SIG-M5 treated with dmso at 0.1 percent for 504 hours (cell line): ENCODE measurements around the gene CRYBB1.
"Not testable (repeated sequence)": the region's sequence is repeated elsewhere in the genome, so short reads cannot be mapped to it uniquely, and the experiment has no call there.

ENCODE experiments used
- DNase-seq: peaks from one replicate; lab custom pipeline; 2025; ENCODE audit not compliant: unreplicated experiment; lab: John Stamatoyannopoulos, UW

The CRYBB1 gene

DNA sequence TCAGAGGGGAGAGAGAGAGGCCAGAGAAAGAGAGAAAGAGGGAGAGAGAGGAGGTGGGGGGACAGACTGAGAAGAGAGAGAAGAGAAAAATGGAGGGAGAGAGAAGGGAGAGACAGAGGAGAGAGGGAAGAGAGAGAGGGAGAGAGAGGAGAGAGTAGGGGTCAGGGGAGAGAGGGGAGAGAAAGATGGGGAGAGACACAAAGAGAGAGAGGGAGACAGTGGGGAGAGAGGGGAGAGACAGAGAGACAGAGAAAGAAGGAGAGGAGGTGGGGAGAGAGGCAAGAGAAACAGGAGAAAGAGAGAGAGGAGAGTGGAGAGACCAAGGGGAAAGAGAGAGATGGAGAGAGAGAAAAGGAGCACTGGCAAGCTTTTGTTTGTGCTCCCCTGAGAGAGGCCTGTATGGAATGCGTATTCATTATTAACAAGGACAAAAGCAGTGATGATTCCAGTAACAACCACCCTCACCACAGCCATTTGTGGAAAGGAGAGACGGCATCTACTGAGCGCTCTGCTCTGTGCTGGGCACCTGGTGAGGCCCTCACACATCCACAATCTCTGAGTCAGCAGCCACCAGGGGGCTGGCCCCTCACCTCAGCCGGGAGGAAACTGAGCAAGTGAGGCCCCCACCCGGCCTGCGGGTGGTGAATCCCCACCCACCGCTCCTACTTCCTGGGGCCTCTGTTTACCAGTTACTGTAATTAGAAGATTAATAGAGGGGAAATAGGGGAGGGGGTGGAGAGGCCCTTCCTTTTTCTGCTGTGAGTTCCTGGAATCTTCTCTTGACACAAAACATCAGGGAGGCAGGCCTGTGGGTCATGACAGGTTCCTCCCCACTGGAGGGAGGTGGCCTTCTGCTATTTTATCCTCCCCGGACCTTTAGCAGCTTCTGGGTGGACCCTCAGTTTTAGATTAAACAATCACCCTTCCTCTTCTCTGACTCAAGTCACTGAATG lies 24.9 kb upstream of the CRYBB1 start:
- peak; percentile 25 for DNase-seq

DNA sequence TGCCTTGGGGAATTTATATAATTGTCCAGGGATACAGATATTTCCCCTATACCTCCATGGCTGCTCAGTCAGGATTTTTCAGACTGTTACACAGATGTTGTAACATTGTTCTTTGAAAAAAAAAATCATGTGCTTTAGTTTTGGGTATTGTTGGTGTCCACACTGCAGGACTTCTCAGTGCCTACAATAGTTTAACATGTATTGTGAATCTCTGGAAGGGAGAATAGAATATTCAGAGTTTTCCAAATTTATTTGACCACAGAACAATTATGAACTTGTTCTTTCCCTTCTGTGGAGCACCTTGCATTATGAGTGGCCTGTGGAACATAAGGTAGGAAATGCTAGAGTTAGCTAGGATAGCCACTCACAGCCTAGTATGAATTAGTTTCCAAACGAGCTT lies 18.5 kb upstream of the CRYBB1 start:
- no peak for DNase-seq

DNA sequence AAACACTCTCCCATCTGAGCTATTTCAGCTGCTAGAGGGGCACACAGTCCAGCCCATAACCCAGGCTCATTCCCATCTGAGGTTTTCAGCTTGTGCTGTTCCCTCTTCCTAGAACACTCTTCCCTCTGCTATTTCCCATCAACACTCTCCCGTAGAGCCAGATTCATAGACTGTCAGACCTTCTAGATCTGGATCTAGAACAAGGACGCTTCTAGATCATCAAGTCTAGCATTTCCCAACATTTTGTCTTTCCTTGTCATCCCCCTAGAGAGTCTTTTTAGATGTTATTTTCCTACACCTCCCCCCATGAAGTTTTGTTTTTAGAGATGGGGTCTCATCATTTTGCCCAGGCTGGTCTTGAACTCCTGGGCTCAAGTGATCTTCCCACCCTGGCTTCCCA lies 17.3 kb upstream of the CRYBB1 start:
- DNase-seq, result no peak

DNA sequence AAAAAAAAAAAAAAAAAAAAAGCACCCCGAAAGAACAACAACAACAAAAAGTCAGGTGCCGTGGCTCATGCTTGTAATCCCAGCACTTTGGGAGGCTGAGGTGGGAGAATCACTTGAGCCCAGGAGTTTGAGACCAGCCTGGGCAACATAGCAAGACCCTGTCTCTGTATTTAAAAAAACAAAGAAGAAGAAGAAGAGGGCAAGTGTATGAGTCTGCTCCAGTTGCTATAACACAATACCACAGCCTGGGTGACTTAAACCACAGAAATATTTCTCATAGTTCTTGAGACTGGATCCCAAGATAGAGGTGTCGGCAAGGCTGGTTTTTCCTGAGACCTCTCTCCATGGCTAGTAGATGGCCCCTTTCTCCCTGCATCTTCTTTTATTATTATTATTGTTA lies 16.4 kb upstream of the CRYBB1 start:
- DNase-seq, result no peak

DNA sequence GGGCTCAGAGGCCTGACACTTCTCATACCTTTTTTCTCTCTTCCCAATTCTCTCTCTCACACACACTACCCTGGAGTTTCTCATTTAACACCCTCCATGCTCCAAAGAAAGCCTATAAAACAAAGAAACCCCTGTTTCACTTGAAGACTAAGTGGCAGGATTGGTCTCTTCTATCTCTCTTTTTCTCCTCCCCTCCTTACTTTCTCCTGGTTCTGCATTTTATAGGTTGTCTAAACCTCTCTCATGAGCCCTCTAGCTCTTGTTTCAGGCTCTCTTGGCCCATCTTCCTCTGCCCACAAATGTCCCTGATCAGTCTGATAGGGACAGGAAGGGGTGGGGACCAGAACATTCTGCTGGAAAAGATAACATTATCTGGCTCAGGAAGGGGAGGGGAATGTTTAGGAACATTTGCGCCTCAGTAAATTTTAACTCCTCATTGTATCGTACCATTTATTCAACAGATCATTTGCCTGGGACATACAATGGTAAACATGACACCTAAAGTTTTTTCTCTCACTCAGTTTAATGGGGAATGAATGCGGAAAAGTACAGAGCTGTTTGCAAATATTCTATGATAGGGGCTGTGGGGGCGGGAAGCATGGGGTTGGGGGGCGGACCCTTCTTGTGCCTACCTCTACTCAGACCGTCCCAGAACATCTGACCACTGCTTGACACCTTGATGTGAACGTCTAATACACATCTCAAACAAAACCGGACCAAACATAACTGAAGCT lies 14.8 kb upstream of the CRYBB1 start:
- DNase-seq, result no peak

DNA sequence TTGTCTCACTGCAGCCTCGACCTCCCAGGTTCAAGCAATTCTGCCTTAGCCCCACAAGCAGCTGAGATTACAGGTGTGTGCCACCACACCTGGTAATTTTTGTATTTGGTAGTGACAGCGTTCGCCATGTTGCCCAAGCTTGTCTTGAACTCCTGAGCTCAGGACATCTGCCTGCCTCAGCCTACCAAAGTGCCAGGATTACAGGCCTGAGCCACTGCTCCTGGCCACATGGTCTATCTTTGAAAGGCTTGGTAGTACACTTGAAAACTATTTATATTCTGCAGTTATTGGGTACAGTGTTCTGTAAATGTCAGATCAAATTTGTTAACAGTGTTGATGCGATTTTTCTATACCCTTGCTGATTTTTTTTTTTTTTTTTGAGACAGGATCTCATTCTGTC lies 13.5 kb upstream of the CRYBB1 start:
- no peak for DNase-seq

DNA sequence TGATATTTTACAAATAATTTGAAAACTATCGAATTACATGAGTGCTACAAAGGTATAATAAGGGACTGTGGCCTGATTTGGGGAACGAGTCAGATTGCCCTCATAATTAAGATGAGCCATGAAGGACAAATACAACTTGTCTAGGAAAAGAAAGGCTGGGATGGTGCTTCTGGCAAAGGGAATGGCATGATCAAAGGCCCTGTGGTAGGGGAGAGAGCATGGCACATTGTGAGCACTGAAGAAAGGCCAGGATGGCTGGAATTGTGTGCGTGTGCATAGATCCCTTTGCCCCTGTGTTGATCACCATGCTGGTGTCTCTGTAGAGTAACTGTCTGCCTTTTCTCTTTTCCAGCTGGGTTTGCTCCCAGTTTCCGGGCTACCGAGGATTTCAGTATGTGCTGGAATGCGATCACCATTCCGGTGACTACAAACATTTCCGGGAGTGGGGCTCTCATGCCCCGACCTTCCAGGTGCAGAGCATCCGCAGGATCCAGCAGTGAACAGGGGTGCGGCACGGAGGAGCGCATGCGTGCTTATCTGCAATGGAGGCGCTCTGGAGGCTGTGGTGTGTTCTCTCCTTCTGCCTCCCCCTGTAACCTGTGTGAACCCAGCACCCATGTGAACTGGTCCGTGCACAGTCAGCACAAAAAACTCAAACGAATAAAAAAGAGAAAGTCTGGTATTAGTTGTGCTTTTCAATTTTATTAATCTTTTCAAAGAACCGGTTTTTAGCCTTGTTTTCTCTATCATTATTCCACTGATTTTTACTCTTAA lies 12.3 kb upstream of the CRYBB1 start:
- DNase-seq, result no peak

DNA sequence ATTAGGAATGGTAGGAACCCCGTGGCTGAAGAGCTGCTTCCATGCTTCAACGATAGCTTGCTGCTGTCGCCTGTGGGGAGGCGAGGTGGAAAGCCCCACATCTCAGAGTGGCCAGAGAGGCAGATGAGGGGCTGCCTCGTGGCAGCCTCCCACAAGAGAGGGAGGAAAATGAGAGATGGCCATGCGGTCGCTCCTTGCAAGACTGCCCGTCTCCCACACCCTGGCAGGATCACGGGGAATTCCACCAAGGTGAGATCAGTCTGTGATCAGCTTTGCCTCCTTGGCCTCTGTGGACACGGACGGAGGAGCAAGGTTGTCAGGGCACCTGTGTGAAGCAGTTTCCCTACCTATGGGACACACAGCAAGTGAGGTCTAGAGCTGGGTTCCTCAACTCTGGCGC lies 7.0 kb upstream of the CRYBB1 start:
- DNase-seq, result no peak

DNA sequence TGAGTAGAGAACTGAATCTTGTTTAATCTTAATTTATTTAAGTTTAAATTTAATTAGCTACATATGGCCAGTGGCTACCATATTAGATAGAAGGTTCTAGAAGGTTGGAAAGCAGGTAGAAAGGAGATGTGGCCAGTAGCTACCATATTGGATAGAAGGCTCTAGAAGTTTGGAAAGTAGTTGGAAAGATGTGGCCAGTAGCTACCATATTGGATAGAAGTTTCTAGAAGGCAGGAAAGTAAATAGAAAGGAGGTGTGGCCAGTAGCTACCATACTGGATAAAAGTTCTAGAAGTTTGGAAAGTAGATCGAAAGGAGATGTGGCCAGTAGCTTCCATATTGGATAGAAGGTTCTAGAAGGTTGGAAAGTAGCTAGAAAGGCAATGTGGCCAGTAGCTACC lies 6.2 kb upstream of the CRYBB1 start:
- no peak for DNase-seq

DNA sequence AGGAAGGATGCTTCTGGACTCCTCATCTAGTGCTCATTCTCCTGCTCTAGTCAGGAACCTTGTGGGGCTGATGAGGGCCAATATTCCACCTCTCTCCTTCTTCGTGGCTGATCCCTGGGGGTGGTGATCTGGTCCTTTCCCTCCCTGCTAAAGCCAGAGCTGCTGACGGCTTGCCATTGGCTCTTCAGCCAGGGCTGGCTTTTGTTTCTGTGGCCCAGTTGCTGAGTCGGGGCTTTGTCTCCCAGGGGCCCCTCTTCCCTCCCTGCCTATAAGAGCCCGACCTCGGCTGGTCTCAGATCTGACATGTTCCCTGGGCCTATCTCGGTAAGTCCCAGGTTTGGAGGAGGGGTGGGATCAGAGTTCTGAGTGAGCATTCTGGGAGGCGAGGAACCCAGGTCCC lies 3.8 kb upstream of the CRYBB1 start, which contains the start of gene CRYBA4:
TSS of gene CRYBA4 (plus strand) at position 301 of the 400 bp plus-strand sequence. CDS start 634 bp downstream, outside the sequence.
- DNase-seq, result no peak

DNA sequence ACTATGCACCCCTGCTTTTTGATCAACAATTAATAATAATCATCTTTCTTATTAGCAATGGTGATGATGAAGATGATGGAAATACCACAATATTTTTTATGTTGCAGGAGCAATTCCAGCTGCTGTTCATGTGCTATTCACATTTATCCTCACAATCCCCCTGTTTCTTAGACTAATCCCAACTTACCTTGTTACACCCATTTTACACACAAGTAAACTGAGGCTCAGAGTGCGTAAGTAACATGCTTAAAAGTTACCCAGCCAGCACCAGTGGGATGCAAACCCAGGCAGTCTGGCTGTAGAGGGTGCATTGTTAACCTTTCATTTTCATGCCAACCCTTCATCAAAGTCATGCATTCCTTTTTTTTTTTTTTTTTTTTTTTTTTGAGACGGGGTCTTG lies 2.4 kb upstream of the CRYBB1 start:
- no peak for DNase-seq

DNA sequence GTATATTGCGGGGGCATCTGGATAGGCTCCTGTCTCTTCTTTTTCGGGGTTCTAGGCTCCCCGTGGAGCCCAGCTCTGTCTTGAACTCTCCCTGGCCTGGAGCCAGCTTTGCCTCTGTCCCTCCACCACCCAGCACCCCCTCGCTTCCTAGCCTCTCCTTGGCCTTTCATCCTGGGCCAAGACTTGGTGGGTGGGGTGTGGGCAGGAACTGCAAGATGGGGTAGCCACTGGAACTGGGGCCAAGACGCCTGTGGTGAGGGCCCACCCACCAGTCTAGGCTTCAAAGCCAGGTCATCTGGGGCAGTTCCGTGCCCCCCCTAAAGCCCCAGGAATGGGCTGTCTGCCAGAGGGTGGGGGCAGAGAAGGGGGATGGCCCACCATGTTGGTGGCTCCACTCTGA lies 1.7 kb upstream of the CRYBB1 start:
- DNase-seq, result no peak

DNA sequence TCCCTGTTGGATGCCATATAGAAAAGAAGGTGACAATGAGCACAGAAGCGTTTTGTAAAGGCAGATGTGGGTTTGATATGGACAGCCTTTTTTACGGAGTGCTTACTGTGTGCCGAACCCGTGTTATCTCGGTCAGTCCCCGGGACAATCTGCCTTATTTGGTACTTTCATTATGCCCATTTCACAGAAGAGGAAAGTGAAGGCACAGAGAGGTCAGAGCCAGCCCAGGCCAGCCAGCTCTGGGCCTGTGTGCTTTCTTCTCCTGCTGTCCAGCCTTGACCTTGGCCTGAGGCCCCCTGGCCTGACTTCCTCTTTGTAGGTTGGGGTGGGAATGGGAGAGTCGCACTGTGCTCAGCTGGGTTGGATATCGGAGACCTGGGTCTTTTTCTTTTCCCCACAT lies 628 bp upstream of the CRYBB1 start:
- DNase-seq, result no peak

DNA sequence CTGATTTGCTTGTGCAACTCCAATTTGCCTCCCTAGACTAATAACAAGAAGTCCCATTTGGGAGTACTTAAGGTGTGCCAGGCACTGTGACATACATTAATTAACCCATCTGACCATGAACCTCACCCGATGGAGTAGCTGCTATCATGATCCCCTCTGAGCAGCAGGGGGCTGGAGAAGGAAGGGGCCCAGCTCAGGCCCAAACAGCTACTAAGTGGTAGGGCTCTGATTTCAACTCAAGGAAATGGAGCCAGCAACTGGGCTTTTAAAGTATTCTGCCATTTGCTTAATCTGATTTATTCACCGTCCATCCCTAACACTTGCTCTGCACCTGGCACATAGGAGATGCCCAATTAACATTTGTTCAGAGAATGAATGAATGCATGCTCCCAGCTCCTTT lies 1.2 kb downstream of the CRYBB1 start:
- no peak for DNase-seq

DNA sequence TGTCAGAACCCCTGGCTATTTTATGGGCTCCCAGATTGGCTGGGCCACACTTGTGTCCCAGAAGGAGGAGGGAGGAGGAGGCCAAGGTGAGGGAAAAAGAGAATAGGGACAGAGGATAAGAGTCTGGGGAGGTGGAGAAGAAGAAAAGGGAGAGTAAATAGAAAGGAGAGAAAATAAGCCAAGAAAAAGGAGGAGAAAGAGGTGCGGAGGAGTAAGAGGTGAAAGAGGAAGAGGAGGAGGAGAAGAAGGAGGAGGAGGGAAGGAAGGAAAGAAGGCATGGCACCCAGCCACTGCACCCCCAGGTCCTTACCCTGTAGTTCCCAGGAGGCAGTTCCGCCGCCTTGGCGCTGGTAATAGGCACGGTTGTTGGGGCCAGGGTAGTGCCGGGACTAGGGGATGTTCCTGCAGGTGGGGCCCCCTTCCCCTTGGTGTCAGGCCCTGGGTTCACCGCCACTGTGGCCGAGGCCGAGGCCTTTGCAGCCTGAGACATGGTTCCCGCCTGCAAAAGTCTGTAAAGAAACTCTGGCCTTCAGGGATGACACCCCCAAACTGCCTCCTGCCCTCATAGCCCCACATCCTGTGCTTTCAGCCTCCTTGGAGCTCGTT lies 1.9 kb downstream of the CRYBB1 start:
- no peak for DNase-seq

DNA sequence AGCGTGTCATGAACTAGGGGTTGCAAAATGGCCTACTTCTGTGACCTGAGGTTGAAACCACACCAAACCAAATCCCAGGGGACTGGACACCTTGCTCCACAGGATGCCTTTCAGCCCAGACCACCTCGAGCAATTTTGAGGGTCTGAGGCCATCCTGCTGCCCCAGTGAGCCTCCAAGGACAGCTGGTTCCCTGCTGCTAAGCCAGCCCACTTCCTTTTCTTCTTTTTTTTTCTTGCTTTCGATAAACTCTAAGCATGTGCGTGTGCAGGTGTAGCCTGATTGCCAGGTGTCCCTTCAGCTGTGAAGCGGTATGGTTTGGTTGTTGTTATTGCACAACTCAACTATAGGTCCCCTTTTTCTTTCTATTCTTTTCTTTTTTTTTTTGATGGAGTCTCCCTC lies 2.7 kb downstream of the CRYBB1 start:
- no peak for DNase-seq

DNA sequence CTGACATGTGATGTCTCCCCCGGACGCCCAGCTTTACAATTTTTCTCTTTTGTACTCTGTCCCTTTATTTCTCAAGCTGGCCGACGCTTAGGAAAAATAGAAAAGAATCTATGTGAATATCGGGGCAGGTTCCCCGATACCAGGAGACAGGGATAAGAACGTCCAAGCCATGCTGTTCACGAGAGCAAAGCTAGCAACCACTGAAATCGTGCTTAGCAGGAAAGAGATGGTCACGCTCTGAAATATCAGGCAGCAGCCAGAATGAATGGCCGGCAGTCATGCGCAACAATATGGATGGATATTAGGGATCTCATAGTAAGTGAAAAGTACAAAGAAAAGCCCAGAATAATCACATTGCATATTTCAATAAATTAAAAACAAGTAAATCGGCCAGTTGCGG lies 3.5 kb downstream of the CRYBB1 start:
- no peak for DNase-seq

DNA sequence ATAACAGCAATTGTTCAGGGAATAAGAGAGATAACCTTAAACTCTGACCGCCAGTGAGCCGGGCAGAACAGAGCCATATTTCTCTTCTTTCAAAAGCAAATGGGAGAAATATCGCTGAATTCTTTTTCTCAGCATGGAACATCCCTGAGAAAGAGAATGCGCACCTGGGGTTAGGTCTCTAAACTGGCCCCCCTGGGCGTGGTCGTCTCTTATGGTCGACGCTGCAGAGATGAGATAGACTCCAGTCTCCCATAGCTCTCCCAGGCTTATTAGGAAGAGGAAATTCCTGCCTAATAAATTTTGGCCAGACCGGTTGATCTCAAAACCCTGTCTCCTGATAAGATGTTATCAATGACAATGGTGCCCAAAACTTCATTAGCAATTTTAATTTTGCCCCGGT lies 4.1 kb downstream of the CRYBB1 start:
- DNase-seq, result not testable (repeated sequence)

DNA sequence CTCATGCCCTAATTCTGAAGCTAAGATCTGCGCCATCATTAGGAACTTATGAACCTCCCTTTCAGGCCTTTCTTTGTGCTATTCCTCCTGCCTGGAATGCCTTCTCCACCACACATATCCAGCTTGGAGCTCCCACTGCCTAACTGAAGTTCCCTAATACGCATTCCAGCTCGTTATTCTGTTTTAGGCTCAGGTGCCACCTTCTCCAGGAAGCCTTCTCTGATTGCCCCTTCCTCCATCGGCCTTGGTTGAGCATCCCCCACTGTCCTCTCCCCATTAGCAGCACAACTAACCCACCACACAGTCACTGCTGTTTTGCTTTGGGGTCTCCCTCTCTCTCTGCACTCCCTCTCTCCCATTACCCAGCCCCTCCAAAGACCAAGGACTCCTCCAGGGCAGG lies 5.2 kb downstream of the CRYBB1 start:
- DNase-seq, result no peak

DNA sequence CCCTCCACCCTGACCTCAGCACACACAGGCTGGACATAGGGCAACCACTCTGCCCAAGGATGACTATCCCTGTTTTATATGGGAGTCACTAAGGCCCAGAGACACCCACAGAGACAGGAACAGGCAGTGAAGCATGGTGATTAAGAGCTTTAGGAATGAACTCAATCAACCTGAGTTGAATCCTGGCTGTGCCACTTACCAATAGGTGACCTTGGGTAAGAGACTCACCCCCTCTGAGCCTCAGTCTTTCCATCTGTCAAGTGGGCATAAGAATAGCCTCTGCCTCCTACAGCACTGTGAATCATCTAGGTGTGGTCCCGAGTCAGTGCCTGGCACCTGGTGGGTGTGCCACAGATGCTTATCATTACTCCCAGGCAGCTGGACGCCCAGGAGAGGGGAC lies 6.8 kb downstream of the CRYBB1 start:
- no peak for DNase-seq
